ENCODE results near the gene CRYBB1. TPM values are rescaled to one million over a fixed set of nuclear protein-coding genes. Genes with fewer than 3 reads are reported as not detected.

Gene CRYBB1
- total and polyA plus RNA-seq, 2 experiments from 2014 or later = 1.6 to 3.7 TPM

DNA sequence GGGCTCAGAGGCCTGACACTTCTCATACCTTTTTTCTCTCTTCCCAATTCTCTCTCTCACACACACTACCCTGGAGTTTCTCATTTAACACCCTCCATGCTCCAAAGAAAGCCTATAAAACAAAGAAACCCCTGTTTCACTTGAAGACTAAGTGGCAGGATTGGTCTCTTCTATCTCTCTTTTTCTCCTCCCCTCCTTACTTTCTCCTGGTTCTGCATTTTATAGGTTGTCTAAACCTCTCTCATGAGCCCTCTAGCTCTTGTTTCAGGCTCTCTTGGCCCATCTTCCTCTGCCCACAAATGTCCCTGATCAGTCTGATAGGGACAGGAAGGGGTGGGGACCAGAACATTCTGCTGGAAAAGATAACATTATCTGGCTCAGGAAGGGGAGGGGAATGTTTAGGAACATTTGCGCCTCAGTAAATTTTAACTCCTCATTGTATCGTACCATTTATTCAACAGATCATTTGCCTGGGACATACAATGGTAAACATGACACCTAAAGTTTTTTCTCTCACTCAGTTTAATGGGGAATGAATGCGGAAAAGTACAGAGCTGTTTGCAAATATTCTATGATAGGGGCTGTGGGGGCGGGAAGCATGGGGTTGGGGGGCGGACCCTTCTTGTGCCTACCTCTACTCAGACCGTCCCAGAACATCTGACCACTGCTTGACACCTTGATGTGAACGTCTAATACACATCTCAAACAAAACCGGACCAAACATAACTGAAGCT is 14.8 kb upstream of the CRYBB1 start:
- H3F3A ChIP-seq (replicated peaks; ENCODE audit: low read depth) = 0 out of 2 replicates have a peak, but pooled peaks cover 3% of the 10 kb centered on the region
- Mint-ChIP-seq H3K9me3 (no peaks in the 10 kb centered on the region; the same call in 2 of the 3 replicates), H3K36me3 (ENCODE audit: low read depth) (0 out of 3 replicates have a peak, but pooled peaks cover 3% of the 10 kb centered on the region), H3K27ac (no peak overlapping the region), H3K27me3 (ENCODE audit: insufficient read depth, low read depth, poor library complexity) (peaks cover 13% of the 10 kb centered on the region), H3K4me3 (no peak overlapping the region), H3K4me1 (peaks cover 14% of the 10 kb centered on the region)
- no peaks in the 10 kb centered on the region; the same call in 1 of the 2 replicates for H3K36me3 ChIP-seq (ENCODE audit: insufficient read depth)
- H3K27ac ChIP-seq (ENCODE audit: low read depth) = no peak overlapping the region
- peak overlapping the region; percentile 52; the same call in 1 of the 2 replicates for H2AFZ ChIP-seq
- H4K20me1 ChIP-seq (replicated peaks; ENCODE audit: insufficient read depth) = no peaks in the 10 kb centered on the region
- H3K79me2 ChIP-seq (replicated peaks; ENCODE audit: insufficient read depth) = no peaks in the 10 kb centered on the region
- no peaks in the 10 kb centered on the region for H3K9me2 ChIP-seq (ENCODE audit: insufficient read depth)
- H3K4me3 ChIP-seq = no peak overlapping the region
- no peak overlapping the region for H3K4me2 ChIP-seq
- no peak for ATAC-seq
- peaks cover 11% of the 10 kb centered on the region; the same call in 1 of the 2 replicates for H3K4me1 ChIP-seq (ENCODE audit: insufficient read depth)
- no peaks in the 10 kb centered on the region for H3K27me3 ChIP-seq (ENCODE audit: insufficient read depth)
- TF ChIP-seq CREB1 (CRISPR knock-in tag; IDR thresholded peaks at IDR 0.05; ENCODE audit: low read depth) = no peak
- DNase-seq (ENCODE audit: low spot score) = no peak

DNA sequence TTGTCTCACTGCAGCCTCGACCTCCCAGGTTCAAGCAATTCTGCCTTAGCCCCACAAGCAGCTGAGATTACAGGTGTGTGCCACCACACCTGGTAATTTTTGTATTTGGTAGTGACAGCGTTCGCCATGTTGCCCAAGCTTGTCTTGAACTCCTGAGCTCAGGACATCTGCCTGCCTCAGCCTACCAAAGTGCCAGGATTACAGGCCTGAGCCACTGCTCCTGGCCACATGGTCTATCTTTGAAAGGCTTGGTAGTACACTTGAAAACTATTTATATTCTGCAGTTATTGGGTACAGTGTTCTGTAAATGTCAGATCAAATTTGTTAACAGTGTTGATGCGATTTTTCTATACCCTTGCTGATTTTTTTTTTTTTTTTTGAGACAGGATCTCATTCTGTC is 13.5 kb upstream of the CRYBB1 start:
- no peak for DNase-seq (ENCODE audit: low spot score)
- Histone ChIP-seq H3F3A (replicated peaks; ENCODE audit: low read depth) (0 out of 2 replicates have a peak, but pooled peaks cover 3% of the 10 kb centered on the region), H3K36me3 (ENCODE audit: insufficient read depth) (no peaks in the 10 kb centered on the region; the same call in 1 of the 2 replicates), H3K4me3 (no peak overlapping the region), H2AFZ (no peak overlapping the region), H3K27me3 (ENCODE audit: insufficient read depth) (no peaks in the 10 kb centered on the region), H3K4me1 (ENCODE audit: insufficient read depth) (peaks cover 11% of the 10 kb centered on the region; the same call in 1 of the 2 replicates), H3K9me2 (ENCODE audit: insufficient read depth) (no peaks in the 10 kb centered on the region), H4K20me1 (replicated peaks; ENCODE audit: insufficient read depth) (no peaks in the 10 kb centered on the region), H3K79me2 (replicated peaks; ENCODE audit: insufficient read depth) (no peaks in the 10 kb centered on the region), H3K27ac (ENCODE audit: low read depth) (no peak overlapping the region), H3K4me2 (no peak overlapping the region)
- ATAC-seq = no peak
- Mint-ChIP-seq H3K27me3 (ENCODE audit: insufficient read depth, low read depth, poor library complexity) (peaks cover 12% of the 10 kb centered on the region), H3K9me3 (no peaks in the 10 kb centered on the region; the same call in 2 of the 3 replicates), H3K27ac (no peak overlapping the region), H3K36me3 (ENCODE audit: low read depth) (0 out of 3 replicates have a peak, but pooled peaks cover 3% of the 10 kb centered on the region), H3K4me3 (no peak overlapping the region), H3K4me1 (peaks cover 16% of the 10 kb centered on the region)
- TF ChIP-seq CREB1 (CRISPR knock-in tag; IDR thresholded peaks at IDR 0.05; ENCODE audit: low read depth) (no peak), ZNF331 (CRISPR knock-in tag; IDR thresholded peaks at IDR 0.05; ENCODE audit: low read depth) (no peak), NANOG (IDR thresholded peaks at IDR 0.05; ENCODE audit: borderline replicate concordance) (no peak), ZNF114 (CRISPR knock-in tag; IDR thresholded peaks at IDR 0.05) (no peak), EZH2phosphoT487 (IDR thresholded peaks at IDR 0.05; ENCODE audit: unreplicated experiment) (no peak), JUNB (IDR thresholded peaks at IDR 0.05; ENCODE audit: unreplicated experiment) (no peak)
- TF ChIP-seq, protein P1, sequence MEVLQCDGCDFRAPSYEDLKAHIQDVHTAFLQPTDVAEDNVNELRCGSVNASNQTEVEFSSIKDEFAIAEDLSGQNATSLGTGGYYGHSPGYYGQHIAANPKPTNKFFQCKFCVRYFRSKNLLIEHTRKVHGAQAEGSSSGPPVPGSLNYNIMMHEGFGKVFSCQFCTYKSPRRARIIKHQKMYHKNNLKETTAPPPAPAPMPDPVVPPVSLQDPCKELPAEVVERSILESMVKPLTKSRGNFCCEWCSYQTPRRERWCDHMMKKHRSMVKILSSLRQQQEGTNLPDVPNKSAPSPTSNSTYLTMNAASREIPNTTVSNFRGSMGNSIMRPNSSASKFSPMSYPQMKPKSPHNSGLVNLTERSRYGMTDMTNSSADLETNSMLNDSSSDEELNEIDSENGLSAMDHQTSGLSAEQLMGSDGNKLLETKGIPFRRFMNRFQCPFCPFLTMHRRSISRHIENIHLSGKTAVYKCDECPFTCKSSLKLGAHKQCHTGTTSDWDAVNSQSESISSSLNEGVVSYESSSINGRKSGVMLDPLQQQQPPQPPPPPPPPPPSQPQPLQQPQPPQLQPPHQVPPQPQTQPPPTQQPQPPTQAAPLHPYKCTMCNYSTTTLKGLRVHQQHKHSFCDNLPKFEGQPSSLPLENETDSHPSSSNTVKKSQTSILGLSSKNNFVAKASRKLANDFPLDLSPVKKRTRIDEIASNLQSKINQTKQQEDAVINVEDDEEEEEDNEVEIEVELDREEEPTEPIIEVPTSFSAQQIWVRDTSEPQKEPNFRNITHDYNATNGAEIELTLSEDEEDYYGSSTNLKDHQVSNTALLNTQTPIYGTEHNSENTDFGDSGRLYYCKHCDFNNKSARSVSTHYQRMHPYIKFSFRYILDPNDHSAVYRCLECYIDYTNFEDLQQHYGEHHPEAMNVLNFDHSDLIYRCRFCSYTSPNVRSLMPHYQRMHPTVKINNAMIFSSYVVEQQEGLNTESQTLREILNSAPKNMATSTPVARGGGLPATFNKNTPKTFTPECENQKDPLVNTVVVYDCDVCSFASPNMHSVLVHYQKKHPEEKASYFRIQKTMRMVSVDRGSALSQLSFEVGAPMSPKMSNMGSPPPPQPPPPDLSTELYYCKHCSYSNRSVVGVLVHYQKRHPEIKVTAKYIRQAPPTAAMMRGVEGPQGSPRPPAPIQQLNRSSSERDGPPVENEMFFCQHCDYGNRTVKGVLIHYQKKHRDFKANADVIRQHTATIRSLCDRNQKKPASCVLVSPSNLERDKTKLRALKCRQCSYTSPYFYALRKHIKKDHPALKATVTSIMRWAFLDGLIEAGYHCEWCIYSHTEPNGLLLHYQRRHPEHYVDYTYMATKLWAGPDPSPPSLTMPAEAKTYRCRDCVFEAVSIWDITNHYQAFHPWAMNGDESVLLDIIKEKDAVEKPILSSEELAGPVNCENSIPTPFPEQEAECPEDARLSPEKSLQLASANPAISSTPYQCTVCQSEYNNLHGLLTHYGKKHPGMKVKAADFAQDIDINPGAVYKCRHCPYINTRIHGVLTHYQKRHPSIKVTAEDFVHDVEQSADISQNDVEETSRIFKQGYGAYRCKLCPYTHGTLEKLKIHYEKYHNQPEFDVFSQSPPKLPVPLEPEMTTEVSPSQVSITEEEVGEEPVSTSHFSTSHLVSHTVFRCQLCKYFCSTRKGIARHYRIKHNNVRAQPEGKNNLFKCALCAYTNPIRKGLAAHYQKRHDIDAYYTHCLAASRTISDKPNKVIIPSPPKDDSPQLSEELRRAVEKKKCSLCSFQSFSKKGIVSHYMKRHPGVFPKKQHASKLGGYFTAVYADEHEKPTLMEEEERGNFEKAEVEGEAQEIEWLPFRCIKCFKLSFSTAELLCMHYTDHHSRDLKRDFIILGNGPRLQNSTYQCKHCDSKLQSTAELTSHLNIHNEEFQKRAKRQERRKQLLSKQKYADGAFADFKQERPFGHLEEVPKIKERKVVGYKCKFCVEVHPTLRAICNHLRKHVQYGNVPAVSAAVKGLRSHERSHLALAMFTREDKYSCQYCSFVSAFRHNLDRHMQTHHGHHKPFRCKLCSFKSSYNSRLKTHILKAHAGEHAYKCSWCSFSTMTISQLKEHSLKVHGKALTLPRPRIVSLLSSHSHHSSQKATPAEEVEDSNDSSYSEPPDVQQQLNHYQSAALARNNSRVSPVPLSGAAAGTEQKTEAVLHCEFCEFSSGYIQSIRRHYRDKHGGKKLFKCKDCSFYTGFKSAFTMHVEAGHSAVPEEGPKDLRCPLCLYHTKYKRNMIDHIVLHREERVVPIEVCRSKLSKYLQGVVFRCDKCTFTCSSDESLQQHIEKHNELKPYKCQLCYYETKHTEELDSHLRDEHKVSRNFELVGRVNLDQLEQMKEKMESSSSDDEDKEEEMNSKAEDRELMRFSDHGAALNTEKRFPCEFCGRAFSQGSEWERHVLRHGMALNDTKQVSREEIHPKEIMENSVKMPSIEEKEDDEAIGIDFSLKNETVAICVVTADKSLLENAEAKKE (CRISPR knock-in tag; IDR thresholded peaks at IDR 0.05) = no peak
- TF ChIP-seq, protein P2, sequence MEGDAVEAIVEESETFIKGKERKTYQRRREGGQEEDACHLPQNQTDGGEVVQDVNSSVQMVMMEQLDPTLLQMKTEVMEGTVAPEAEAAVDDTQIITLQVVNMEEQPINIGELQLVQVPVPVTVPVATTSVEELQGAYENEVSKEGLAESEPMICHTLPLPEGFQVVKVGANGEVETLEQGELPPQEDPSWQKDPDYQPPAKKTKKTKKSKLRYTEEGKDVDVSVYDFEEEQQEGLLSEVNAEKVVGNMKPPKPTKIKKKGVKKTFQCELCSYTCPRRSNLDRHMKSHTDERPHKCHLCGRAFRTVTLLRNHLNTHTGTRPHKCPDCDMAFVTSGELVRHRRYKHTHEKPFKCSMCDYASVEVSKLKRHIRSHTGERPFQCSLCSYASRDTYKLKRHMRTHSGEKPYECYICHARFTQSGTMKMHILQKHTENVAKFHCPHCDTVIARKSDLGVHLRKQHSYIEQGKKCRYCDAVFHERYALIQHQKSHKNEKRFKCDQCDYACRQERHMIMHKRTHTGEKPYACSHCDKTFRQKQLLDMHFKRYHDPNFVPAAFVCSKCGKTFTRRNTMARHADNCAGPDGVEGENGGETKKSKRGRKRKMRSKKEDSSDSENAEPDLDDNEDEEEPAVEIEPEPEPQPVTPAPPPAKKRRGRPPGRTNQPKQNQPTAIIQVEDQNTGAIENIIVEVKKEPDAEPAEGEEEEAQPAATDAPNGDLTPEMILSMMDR (conservative IDR thresholded peaks at IDR 0.05; ENCODE audit: low read depth in 2 of 2) = no peak
- TF ChIP-seq, protein P3, sequence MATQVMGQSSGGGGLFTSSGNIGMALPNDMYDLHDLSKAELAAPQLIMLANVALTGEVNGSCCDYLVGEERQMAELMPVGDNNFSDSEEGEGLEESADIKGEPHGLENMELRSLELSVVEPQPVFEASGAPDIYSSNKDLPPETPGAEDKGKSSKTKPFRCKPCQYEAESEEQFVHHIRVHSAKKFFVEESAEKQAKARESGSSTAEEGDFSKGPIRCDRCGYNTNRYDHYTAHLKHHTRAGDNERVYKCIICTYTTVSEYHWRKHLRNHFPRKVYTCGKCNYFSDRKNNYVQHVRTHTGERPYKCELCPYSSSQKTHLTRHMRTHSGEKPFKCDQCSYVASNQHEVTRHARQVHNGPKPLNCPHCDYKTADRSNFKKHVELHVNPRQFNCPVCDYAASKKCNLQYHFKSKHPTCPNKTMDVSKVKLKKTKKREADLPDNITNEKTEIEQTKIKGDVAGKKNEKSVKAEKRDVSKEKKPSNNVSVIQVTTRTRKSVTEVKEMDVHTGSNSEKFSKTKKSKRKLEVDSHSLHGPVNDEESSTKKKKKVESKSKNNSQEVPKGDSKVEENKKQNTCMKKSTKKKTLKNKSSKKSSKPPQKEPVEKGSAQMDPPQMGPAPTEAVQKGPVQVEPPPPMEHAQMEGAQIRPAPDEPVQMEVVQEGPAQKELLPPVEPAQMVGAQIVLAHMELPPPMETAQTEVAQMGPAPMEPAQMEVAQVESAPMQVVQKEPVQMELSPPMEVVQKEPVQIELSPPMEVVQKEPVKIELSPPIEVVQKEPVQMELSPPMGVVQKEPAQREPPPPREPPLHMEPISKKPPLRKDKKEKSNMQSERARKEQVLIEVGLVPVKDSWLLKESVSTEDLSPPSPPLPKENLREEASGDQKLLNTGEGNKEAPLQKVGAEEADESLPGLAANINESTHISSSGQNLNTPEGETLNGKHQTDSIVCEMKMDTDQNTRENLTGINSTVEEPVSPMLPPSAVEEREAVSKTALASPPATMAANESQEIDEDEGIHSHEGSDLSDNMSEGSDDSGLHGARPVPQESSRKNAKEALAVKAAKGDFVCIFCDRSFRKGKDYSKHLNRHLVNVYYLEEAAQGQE (IDR thresholded peaks at IDR 0.05; ENCODE audit: unreplicated experiment) = no peak
